ENCODE data around the gene MN1.

MN1 gene

DNA sequence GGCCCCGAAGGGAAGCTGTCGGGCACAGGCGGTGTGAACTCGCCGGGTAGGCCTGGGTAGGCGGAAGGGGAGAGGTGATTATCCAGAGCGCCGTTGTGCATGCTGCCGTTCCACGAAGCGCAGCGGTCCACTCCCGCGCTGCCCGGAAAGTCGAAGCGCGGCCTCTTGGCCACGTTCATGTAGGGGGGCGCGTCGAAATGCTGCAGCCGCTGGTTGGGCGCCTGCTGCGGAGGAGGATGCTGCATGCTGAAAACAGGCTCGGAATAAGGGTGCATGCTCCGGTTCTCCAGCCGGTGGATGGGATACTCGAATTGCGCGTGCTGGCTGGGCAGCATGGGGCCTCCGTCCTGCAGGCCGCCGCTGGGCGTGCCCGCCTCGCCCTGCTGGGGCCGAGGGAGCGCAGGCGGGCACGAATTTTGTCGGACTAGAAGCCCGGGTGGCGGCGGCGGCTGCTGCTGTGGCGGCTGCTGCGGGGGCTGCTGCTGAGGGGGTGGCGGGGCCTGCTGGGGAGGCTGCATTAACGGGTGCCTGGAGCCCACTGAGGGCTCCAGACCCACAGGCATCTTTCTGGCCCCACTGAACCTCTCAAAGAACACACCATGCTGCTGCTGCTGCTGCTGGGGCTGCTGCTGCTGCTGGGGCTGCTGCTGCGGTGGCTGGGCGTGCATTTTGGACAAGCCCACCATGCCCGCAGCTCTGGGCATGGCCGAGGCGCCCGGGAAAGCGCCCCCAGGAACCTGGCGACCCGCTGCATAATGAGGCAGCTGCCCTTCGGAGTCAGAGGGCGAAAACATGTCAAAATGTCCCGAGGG, 2.3 kb downstream of the MN1 start:
- DNase-seq (ENCODE audit: low read depth), result no peak

DNA sequence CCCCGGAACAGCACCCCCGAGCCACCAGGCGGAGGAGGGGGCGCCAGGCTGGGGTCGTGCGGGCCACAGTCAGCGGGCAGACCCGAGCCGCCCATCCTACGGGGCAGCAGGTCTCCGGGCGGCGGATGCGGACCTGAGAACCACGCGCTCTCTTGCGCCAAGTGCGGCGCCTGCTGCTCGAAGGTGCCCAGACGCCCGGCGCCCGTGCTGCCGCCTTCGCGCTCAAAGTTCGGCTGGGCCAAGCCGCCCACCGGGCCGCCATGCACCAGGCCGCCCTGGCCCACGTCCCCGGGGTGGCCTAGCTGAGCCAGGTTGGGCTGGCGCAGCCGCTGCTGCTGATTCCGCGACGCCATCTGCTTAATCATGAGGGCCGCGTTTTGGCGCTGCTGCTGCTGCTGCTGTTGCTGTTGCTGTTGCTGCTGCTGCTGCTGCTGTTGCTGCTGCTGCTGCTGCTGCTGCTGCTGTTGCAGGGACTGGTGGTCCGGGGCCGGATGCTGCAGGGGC, 3.0 kb downstream of the MN1 start:
- no peak for DNase-seq (ENCODE audit: low read depth)

DNA sequence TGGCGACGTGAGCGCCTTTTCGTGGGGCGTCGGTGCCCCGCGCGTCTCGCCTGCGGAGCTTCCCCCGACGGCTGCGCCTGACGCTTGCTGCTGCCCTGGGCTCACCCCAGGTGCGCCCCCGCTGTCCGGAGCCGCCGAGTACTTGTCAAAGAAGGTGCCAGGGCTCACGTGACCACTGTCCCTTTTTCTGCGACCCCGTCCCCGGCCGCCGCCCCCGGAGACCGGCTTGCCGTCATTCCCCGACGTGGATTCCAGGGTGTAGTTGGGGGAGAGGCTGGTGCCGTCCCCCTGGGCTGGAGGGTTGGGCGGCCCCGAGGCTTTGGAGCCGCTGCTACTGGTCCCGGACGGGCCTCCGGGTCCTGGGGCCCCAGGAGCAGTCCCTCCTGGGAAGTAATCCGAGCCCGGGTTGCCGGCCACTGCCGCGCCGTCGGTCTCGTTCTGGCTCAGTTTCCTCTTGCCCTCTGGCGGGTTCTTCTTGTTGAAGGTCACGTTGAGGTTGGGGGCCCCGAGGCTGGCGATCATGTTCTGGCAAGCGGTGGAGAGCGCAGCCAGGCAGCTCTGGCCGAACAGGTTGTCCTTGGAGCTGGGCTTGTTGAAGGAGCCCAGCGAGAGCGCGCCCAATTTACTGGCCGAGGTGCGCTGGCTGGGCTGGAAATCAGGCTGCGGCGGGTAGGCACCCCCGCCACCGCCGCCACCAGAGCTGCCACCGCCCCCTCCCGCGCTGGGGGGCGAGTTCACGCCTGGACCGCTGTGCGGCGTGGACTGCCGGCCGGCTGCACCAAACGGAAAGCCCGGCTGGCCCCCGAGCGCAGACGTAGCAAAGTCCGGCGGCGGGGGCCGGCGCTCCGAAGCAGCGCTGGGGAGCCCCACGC, 3.8 kb downstream of the MN1 start:
- DNase-seq (ENCODE audit: low read depth), result no peak

DNA sequence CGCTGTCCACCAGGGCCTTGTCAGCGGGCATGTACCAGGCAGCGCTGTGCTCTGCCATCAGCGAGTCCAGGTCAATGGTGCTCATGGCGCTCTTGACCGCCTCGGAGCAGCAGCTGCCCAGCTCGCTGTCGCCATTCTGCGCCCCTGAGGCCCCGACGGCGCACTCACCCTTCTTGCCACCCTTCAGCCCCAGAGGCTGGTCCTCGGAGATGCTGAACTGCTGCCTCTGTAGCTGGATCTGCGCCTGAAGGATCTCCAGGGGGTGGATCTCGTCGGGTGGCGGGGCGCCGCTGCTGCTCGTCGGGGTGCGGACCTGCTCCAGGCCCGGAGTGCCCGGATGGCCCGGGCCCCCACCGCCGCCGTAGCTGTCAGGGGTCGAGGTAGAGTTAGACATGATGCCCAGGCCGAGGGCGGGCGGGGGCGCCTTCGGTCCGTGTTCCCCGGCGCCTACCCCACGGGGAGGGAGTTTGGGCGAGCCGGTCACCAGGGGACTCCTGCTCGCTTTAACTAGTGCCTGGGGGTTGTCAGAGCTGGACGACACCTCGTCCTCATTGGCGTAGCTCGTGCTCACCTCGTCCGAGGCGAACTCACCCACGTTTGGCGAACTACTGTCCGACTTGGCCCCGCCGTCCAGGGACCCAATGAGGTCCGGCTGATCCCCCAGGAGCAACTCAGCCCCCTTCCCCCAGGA, 4.6 kb downstream of the MN1 start:
- DNase-seq (ENCODE audit: low read depth), result no peak

DNA sequence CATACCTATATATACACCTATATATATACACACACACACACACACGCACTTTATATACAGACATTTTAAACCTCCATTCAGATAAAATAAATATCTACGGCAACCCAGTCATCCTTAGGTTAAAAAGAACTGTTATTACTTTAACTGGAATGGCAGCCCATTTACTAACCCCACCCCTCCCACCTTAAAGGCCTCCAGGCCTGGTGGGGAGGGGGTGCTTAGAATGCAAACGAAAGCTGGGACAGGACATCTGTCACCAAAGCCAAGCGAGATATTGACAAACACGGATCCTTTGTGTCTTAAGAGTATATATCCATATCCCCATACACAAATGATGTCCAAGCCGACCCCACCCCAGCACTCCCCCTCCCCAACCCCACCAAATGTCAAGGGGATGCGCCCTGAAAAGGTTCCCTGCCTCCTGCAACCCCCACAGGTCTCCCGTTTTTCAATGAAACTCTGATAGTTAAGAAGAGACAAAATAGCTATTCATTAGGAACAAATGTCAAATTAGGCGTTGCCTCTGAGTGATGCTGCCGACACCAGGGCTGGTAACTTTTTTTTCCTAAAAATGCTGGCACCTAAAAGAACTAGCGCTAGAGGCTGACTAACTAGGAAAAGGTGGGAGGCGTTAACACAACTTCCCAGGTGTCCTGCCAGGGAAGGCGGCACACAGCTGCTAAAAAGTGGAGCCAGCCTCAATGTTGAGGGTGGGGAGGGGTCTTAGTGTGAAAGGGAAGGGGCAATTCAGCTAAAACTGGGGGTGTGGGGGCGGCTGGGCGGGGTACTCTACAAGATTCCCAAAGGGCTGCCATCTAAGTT, 5.6 kb downstream of the MN1 start:
- DNase-seq (ENCODE audit: low read depth), result no peak

DNA sequence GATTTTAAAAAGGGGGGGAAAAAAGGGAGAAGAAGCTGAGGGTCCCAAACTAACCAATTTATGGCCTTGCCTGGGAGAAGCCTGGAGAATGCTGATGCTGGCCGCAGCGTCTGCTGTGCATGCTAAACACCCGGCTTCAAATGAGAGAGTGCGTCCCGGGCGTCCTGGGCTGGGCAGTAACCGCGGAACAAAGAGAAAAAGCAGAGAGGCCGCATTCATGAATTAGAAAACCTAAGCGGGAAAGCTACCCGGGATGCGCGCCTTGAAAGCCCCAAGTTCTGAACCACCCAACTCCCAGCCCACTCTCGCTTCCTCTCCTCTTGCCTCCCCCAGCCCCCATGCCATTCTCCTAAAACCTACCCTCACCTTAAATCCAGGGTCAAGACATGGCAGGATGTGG, 6.5 kb downstream of the MN1 start:
- DNase-seq (ENCODE audit: low read depth), result no peak

DNA sequence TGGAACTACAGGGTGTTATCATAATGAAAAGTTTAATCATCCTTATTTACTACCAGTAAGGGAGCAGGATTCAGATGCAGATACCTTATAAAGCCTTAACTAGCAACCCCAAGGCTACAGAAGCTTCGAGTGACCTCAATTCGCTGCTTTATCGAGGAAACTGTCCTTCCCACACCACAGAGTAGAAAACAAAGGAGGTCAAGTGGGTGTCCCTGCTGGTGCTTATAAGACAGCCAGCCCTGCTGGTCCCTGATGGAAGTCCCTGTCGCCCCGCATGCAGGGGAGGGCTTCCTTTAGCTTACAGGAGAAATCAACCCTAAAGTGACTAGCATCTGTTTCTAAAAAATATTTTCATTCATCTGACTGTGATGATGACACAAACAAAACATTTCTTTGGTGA, 7.3 kb downstream of the MN1 start:
- no peak for DNase-seq (ENCODE audit: low read depth)

DNA sequence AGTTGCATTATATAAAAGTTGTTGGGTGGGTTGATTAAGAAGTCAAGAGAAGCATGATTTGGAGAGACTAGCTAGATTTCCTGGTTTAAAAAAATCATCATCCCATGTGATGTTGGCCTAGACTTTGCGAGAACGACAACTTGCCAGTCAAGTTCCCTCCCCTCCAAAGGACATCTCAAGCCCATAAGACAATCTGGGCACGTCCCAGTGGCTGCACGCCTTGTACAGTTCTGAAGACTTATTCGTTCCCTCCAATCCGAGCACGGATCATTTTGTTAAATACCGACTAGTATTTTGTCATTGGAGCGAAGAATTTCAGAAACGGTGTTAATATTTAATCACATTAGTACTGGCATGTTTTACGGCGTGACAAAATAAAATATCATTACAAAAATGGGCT, 8.0 kb downstream of the MN1 start:
- DNase-seq (ENCODE audit: low read depth), result no peak

DNA sequence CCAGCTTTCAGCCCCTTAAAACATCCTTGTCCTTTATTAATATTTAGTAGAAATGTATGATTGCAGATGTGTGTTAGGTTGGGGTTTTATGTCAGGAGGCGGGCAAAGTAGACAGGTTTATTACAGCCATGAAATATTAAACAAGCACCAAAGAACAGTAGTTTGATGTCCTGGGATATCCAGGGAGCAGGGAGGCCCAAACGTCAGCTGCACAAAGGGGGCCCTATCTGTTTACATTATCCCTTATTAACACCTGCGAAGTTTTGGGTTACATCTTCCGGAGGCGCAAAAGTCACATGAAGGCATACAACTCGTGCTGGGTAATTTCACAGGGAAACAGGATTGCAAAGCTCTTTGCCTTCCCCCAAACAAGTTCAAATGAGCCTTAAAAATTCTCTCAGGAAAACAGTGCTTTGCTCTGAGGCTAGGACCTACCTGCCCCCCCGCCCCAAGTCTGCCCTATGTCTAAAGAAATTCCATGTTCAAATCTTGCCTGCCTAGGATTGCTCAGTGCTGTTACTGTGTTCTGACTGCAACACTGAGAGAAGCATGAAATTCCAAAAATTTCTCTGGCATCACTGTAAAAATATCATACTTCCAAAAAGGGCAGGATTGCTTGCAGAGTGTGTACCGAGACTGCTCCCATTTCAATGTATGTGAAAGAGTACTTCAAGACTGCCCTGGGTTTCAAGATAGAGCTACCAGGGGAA, 8.9 kb downstream of the MN1 start:
- DNase-seq (ENCODE audit: low read depth), result no peak

DNA sequence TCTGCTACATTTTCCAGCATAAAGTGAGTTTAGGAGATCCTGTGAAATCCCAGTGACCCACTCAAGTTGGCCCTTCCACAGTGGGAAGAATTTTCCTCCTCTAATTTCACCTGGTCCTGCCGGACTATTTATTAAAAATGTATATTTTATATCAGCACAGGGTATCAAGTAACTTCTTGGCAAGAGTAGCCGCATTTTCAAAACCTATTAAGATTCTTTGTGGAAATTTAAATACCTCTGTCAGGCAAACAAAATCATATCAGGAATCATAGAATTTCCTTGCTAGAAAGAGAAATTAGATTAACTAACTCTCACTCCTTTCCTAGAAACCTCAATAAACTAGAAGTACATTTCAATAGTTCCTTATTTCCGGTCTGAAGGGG, 9.7 kb downstream of the MN1 start:
- no peak for DNase-seq (ENCODE audit: low read depth)

DNA sequence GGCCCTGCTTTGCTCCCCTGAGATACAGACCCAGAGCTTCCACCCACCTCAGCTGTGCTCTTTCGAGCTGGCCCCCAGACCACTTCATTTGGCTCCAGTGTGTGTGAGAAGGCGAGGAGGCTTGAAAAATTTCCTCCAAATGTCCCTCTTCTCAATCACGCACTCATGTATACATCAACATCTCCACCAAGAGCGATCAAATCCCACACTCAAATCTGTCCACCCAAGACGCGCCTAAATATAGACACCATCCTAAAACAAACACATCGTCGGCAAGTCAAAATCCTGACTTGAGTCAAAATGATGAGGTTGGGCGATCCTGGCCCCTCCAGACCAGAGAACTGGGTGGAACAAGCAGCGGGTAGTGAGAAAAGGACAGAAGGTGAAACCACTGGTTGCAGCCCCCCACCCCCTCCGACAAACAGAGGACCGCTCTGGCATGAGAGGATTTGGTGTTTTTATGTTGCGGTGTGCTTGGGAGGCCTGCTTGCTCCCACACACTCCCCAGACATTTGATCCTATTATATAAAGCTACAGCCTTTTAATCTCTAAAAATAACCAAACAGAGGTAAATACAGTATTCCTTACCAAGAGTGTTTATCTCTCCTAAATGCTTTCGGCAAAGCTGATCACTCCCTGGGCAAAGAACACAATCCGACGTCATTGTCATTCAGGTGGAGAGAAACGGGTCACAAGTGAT, 10.2 kb downstream of the MN1 start:
- DNase-seq (ENCODE audit: low read depth), result no peak

DNA sequence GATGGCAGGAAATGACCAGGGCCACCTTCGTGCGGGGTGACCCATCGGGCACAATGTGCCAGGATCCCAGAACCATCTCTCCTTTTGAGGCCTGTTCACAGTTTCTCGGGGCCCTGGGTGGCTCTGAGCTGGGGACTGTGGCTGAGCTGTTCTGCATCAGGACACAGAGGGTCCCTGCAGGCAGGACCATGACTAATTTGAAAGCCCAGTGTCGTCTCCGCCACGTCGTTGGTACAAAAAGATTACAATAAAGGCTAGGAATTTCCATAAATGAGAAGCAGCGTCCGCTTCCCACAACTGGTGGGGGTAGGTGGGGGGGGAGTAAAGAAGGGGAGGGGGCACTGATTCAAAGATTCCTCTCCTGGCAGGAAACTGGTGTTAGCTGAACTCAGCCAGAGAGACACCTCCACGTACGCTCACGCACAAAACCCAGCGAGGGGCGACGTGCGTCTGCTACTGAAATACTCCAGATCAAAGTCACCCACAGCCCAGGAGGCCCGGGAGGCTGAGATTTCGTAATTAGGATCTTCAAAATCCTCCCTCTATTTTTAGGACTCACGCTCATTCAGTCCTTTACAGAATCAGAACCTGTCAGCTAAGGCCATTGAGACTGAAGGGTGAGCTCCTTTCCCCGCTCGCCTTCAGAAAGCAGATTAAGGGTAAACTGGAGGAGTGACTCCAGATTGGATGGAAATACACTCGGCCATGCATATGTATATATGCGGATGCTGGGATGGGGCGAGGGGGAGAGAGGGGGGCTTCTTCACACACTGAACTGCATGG, 11.0 kb downstream of the MN1 start:
- DNase-seq (ENCODE audit: low read depth), result no peak

DNA sequence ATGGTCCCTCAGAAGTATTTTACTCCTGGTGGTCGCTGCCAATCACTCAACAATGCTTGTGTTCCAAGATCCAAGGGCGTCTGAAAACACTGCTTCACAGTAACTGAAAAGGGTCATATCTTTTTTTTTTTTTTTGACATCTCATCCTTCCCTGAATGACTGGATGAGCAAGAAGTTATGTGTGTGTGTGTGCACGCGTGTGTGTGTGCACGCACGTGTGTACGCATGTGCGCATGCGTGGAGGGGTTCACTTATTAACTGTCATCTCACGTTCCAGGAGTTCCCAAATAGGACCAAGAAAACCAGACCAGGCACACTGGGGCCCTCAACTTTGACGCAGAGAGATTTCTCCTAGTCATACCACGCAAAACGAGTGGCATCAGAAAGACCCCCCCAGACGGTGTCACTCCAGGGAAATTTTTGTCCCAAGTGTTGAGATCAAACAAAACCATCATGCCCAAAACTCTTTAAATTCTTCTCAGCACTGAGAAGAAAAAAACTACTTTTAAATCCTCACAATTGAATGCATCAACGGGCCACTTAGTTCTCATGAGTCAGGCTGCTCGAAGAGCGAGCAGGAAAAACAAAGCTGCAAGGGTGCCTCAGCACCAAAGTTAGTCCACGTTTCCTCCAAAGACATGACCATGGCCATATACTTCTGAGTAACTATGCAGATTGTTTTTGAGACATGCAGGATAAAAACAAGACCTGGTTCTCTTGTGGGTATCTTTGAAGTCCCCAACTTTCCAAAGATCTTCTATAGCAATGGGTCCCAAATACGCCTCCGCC, 12.9 kb downstream of the MN1 start:
- DNase-seq (ENCODE audit: low read depth), result no peak

DNA sequence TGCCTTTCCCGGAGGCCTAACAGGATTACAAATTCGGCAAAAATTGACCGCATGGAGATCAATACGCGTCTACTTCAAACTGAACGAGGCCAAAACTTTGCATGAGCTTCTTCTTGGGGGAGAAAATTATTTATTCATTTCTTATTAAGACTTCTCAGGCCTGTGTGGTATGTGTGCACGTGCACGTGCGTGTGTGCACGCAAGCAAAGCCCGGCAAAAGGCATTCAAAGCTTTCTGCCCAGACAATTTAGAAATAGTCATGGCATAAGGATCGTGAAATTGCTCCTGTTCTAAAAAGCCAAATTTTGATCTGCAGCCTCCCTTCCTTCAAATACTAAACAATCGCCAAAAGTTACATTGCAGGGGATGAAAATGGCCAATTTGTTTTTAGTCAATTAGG, 14.6 kb downstream of the MN1 start:
- DNase-seq (ENCODE audit: low read depth), result no peak

DNA sequence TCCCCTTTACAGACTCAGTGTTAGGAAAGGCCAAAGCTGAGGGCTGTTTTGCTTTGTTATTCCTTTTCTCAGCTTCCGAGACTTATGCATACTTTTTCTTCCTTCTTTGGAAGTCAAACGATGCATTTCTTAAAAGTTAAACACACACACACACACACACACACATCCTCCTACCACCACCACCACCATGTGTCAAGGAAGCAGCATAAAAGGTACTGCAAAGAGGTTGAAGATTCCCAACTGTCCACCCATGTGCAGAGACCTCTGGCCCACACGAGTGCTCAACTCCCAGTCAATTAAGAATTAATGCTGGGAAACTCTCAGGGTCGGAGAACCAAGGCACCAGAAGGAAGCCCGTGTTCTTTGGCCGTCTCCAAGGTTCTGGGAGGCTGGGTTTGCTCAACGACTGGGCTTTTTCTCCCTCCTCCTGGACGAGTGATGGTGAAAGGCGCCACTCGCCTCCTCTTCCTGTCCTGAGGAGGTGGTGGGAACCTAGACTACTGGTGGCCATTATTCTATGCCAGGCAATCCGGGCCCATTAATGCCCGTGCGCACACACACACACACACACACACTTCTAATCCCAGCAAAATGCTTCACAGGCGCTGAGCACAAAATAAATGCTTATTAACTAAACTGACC, 15.1 kb downstream of the MN1 start:
- no peak for DNase-seq (ENCODE audit: low read depth)

DNA sequence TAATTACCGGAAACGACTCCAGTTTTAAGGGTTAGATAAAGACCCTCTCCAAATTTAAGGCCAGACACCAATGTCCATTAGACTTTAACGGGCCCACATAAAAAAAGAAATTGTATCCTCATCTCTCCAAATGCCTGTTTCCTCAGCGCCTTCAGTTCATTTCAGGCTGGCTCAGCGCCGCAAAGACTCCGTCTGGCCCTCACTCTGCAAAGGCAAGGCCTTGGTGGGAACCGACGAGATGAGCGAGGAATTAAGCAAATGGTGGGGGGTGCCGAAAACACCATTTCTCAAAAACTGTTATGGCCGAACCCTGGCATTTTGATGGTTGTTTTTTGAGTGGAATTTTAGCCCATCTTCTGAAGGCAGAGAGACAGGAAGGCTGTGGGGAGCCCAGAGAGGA, 15.7 kb downstream of the MN1 start:
- DNase-seq (ENCODE audit: low read depth), result no peak

DNA sequence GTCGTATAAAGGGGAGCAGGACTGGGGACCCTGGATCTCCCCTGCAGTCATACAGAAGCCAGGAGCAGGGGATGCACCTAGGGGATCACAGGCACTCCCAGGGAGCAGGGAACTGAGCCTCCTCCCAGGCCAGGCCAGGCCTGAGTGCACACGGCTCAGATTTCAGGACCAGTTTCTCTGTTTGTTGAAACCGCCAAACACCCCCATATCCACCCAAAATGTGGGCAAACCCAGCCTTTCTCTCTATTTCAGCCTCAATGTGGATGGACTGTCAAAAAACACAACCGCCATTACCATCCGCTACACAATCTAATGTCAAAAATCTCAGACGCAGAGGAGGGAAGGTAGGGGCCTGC, 17.5 kb downstream of the MN1 start:
- no peak for DNase-seq (ENCODE audit: low read depth)

DNA sequence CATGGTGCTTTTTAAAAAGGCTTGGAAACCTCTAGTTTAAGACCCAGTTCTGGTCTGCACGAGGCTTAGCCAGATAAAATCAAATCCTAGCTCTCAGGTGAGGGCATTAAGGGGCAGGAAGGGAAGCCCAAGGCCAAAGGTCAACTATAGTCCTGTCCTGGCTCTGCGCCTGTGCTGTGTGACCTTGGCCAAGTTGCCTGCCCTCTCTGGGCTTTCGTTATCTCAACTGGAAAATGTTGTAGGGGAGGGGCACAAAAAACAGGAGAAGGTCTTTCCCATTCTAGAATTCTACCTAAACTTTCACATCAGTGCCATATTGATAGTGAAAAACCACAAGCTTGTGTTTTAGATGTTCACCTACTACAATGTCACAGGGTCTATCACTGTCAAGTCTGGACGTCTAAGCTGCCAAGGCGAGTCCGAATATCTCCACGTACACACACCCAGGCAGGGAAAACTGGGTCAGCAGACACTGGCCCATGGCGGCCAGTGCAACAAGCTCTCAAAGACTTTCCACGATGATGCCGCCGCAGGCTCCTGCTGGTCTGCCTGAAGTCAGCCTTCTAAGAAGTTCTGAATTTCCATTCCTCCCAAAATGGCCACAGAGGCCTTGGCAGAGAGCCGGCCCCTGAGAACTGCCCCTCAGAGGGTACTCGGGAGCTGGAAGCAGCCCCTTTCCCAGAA, 18.0 kb downstream of the MN1 start:
- no peak for DNase-seq (ENCODE audit: low read depth)

Data from stimulated activated CD8-positive, alpha-beta memory T cell treated with anti-CD3 and anti-CD28 coated beads, Interleukin-12 subunit alpha, Interleukin-12 subunit beta, amount 100 ng/mL, for 1 hour (primary cell).